GM12872 (cell line): ENCODE data around the gene BIRC2.

Experiments
- TF ChIP-seq, protein P1 (sequence below): IDR thresholded peaks from 3 replicates; pipeline ENCODE4 v1.5.1; 2011; ENCODE audit warnings: low read depth, mild to moderate bottlenecking, low read length, moderate library complexity; ENCODE audit not compliant: insufficient read depth

The BIRC2 gene

DNA sequence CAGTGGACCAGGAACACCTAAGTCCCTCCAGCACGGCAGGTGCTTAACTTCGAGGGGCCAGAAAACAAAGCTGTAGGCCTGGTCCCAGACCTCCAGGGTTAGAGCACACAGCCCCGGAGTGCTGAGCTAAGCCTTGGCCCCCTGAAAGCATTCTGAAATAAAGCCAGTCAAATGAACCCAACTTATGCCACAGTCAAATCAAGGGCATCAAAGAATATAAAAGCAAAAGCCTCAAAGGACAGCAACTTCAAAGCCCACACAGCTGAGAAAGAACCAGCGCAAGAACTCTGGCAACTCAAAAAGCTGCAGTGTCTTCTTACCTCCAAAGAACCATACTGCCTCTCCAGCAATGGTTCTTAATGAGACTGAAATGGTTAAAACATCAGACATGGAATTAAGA is 66.5 kb downstream of the BIRC2 start:
- TF ChIP-seq, protein P1, sequence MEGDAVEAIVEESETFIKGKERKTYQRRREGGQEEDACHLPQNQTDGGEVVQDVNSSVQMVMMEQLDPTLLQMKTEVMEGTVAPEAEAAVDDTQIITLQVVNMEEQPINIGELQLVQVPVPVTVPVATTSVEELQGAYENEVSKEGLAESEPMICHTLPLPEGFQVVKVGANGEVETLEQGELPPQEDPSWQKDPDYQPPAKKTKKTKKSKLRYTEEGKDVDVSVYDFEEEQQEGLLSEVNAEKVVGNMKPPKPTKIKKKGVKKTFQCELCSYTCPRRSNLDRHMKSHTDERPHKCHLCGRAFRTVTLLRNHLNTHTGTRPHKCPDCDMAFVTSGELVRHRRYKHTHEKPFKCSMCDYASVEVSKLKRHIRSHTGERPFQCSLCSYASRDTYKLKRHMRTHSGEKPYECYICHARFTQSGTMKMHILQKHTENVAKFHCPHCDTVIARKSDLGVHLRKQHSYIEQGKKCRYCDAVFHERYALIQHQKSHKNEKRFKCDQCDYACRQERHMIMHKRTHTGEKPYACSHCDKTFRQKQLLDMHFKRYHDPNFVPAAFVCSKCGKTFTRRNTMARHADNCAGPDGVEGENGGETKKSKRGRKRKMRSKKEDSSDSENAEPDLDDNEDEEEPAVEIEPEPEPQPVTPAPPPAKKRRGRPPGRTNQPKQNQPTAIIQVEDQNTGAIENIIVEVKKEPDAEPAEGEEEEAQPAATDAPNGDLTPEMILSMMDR: no peak

DNA sequence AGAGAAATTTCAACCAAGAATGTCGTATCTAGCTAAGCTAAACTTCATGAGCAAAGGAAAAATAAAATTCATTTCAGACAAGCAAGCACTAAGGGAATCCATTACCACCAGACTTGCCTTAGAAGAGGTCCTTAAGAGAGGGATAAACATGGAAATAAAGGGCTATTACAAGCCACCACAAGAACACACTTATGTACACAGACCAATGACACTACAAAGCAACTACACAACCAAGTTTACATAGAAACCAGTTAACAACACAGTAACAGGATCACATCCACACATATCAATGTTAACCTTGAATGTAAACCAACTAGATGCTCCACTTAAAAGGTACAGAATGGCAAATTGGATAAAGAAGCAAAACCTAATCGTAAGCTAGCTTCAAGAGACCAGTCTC is 67.5 kb downstream of the BIRC2 start:
- TF ChIP-seq, protein P1: no peak

DNA sequence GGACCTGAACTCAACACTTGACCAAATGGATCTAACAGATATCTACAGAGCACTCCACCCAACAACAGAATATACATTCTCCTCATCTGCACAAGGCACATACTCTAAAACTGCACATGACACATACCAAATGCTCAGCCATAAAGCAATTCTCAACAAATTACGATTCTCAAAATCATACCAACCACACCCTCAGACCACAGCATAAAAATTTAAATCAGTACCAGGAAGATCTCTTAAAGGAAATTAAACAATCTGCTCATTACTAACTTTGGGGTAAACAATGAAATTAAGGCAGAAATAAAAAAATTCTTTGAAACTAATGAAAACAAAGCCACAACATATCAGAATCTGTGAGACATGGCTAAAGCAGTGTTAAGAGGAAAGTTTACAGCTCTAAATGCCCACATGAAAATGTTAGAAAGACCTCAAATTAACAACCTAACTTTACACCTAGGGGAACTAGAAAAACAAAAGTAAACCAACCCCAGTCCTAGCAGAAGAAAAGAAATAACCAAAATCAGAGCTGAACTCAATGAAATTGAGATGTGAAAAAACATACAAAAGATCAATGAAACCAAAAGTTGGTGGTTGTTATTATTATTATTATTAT is 68.4 kb downstream of the BIRC2 start:
- TF ChIP-seq, protein P1: no peak

DNA sequence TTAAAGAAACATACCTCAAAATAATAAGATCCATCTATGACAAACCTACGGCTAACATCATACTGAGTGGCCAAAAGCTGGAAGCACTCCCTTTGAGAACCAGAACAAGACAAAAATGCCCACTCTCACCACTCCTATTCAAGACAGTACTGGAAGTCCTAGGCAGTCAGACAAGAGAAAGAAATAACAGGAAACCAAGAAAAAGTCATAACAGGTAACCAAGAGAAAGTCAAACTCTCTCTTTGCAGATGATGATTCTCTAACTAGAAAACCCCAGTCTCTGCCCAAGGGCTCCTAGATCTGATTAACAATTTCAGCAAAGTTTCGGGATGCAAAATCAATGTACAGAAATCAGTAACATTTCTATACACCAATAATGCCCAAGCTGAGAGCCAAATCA is 70.0 kb downstream of the BIRC2 start:
- TF ChIP-seq, protein P1: no peak

DNA sequence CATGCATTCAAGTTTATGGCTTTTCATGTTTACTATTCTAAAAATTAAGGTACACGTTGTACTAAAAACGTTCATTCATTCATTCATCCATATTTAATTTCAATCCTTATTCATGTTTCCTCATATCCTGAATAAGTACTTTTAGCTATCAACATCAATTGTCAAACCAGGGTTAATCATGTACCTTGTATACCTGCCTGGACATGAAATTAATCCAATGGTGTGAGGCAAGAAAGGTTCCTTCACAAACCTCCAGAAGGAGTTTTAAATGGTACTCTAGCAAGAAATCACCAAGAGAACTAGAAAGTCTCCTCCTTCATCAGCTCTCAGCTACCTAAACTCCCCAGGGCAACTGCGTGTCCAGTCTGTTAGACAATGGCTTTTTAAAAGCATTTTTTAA is 72.2 kb downstream of the BIRC2 start:
- TF ChIP-seq, protein P1: no peak

DNA sequence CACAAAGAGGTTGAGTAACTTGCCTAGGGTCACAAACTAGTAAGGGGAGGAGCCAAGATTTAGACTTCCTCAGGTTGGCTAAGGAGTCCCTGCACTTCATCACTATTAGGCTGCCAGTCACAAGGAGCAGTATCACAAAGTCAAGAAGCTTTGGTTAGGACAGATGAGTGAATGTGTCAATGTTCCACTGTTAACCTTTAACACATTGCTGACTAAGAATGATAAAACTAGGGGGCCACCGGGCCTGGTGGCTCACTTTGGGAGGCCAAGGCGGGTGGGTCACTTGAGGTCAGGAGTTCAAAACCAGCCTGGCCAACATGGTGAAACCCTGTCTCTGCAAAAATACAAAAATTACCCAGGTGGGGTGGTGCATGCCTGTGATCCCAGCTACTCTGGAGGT is 73.5 kb downstream of the BIRC2 start:
- TF ChIP-seq, protein P1: no peak

DNA sequence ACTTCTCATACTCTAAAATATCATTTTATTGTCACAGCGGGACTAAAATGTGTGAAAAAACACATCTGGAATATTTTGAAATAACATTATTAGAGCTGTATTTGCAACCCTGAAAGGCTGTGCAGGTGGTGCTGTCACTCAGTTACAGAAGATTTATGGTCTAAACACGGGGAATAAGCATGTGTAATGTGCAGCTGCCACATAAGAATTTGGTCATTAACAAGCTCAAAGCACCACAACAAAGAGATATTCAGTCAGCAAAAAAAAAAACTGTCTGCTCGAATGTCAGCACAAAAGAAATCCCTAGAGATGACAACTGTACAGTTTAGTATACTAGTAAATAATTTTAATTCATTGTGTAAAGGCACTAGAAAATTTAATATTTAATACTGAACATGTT is 74.2 kb downstream of the BIRC2 start:
- TF ChIP-seq, protein P1: no peak
